Activated naive CD4-positive, alpha-beta T cell treated with anti-CD3 and anti-CD28 coated beads, Interleukin-2, amount 50 U/mL, for 24 hours (primary cell): Measurements from ENCODE around the gene GPC6.

Experiments used
- H3K27ac Mint-ChIP-seq: one replicate; pipeline ENCODE4 v1.8.0; 2021; ENCODE audit warnings: mild to moderate bottlenecking, mixed read lengths
- H3K27me3 Mint-ChIP-seq: one replicate; pipeline ENCODE4 v1.8.0; 2021; ENCODE audit warnings: mixed read lengths
- H3K36me3 Mint-ChIP-seq: one replicate; pipeline ENCODE4 v1.8.0; 2021; ENCODE audit warnings: mixed read lengths
- H3K4me1 Mint-ChIP-seq: one replicate; pipeline ENCODE4 v1.8.0; 2021; ENCODE audit warnings: mixed read lengths
- H3K4me3 Mint-ChIP-seq: one replicate; pipeline ENCODE4 v1.8.0; 2021; ENCODE audit warnings: mild to moderate bottlenecking, mixed read lengths
- H3K9me3 Mint-ChIP-seq: one replicate; pipeline ENCODE4 v1.8.0; 2021; ENCODE audit warnings: mixed read lengths

The GPC6 gene

GRCh38 chr13:94163535-94163934 lies 936.9 kb downstream of the GPC6 start:
- Mint-ChIP-seq H3K4me3 (no peak overlapping the region), H3K27me3 (peaks cover 3% of the 10 kb centered on the region)

GRCh38 chr13:94168783-94169453 lies 942.3 kb downstream of the GPC6 start:
- Mint-ChIP-seq H3K9me3 (no peaks in the 10 kb centered on the region), H3K27ac (no peak overlapping the region), H3K36me3 (no peaks in the 10 kb centered on the region), H3K4me1 (no peaks in the 10 kb centered on the region), H3K4me3 (no peak overlapping the region), H3K27me3 (peaks cover 4% of the 10 kb centered on the region)

More at GRCh38 chr13:94163535-94163934, 936.9 kb downstream of the GPC6 start:
- Mint-ChIP-seq H3K36me3 (no peaks in the 10 kb centered on the region), H3K4me1 (no peaks in the 10 kb centered on the region), H3K27ac (no peak overlapping the region), H3K9me3 (no peaks in the 10 kb centered on the region)

DNA sequence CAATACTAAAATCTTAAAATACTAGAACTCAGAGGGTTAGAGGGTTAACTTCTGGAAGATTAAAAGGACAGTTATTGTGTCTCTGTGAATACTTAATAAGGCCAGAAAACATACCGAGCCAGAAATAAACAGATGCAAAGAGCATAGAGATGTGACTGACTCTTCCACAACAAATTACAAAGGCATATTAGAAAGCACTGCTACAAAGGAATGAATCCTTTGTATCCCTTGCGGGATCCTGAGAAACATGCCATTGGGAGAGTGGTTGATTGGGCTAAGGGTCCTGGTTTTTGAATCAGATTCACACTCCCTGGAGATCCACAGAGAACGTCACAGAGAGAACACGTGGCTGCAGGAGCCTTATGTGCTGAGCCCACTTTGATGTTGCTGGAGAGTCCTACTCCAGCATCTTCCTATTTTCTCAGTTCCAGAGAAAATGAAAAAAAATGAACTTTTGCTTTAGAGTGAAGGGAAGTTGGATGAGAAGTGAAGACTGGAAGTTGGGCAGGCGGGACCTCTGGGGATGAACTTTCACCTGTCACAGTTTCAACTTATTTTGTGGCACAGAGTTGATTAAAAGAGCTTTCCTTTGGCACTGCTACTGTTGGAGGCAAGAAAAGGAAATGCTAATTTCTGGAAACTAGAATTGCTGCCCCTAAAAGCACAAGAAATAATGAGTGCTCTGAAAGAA lies 943.0 kb downstream of the GPC6 start:
- Mint-ChIP-seq H3K27me3 (peaks cover 1% of the 10 kb centered on the region), H3K4me1 (no peaks in the 10 kb centered on the region), H3K27ac (no peak overlapping the region), H3K9me3 (no peaks in the 10 kb centered on the region), H3K36me3 (no peaks in the 10 kb centered on the region), H3K4me3 (no peak overlapping the region)

DNA sequence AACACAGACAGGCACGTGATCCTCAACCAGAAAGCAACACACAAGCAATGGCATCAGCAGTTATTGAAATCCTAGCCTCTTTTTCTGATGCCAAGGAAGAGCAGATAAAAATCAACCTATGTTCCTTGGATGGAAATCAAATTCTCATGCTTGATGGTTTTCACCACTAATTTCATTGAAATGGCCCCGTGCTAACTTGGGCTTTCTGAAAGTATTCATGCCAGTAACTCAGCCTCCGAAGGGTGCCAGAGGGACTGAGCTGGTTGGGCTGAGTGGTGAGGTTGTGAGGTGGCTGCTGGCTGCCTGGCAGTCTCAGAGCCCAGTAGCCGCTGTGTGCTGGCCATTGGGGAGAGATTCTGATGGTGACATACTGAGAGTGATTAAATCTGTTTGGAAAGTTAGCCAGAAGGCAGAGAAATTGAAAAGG lies 943.6 kb downstream of the GPC6 start:
- Mint-ChIP-seq H3K27ac (no peak overlapping the region), H3K36me3 (no peaks in the 10 kb centered on the region), H3K27me3 (peaks cover 1% of the 10 kb centered on the region), H3K4me1 (no peaks in the 10 kb centered on the region), H3K9me3 (no peaks in the 10 kb centered on the region), H3K4me3 (no peak overlapping the region)

DNA sequence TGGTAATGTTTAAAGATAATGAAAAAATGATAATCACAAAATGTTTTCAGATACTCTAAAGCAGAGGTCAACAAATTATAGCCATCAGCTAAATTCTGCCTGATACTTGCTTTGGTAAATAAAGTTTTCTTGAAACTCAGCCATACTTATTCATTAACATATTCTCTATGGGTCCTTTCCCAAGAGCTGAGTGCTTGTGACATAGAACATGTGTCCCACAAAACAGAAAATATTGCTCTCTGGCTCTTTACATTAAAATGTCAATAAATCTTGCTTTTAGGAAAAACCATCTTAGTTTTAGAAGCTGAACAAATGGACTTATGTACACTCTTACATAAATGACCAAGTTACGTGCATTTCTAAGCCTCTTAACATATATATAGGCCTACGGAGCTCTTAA lies 945.8 kb downstream of the GPC6 start:
- H3K27ac Mint-ChIP-seq: no peak overlapping the region
- H3K4me1 Mint-ChIP-seq: peaks cover 3% of the 10 kb centered on the region
- peaks cover 1% of the 10 kb centered on the region for H3K27me3 Mint-ChIP-seq

DNA sequence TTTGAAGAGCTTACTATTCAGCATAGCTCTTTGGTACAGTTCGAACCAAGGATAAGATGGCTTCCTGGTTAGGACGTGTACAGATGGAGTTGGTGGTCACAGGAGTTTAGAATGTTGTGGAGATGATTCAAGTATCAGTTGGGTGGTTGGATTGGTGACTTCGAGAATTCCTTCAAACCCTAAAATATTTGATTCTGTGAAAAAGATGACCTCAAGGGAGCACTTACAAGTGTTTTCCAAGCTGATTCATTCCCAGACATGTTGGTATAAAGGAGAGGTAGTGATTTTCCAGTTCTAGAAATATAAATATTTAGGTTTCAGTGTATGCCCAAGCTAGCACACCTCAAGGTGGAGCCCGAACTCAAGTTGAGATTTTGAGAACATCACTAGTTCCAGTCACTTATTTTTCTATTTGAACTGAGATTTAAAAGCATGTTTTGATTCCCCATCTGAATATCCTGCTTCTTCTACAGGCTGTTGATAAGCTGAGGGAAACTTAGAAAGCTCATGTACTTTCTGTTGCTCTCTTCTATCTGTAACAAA lies 946.8 kb downstream of the GPC6 start:
- H3K9me3 Mint-ChIP-seq: no peaks in the 10 kb centered on the region
- H3K27me3 Mint-ChIP-seq: peaks cover 1% of the 10 kb centered on the region
- no peaks in the 10 kb centered on the region for H3K36me3 Mint-ChIP-seq
- H3K27ac Mint-ChIP-seq: no peak overlapping the region
- no peak overlapping the region for H3K4me3 Mint-ChIP-seq
- peaks cover 8% of the 10 kb centered on the region for H3K4me1 Mint-ChIP-seq

More for the DNA sequence above, 945.8 kb downstream of the GPC6 start:
- no peaks in the 10 kb centered on the region for H3K36me3 Mint-ChIP-seq
- no peak overlapping the region for H3K4me3 Mint-ChIP-seq
- H3K9me3 Mint-ChIP-seq: no peaks in the 10 kb centered on the region

DNA sequence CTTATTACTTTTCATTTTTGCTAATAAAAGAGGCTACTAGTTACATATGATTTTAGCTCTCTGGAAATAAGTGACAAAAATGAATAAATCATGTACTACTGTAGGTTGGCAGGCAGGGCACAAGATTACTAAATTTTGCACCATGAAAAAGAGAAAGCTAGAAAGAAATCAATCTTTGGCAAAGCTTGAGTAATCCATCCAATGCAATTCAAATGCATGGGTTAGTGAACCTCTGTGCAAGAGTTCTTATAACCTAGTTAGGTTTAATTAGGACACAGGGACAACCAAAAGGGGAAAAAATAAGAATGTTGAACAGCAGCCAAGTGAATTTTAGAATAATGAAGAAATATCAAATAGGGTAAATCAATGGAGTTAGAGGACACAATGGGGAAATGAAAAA lies 947.4 kb downstream of the GPC6 start:
- no peaks in the 10 kb centered on the region for H3K9me3 Mint-ChIP-seq
- peaks cover 1% of the 10 kb centered on the region for H3K27me3 Mint-ChIP-seq
- H3K27ac Mint-ChIP-seq: no peak overlapping the region
- no peak overlapping the region for H3K4me3 Mint-ChIP-seq
- H3K36me3 Mint-ChIP-seq: no peaks in the 10 kb centered on the region
- peaks cover 15% of the 10 kb centered on the region for H3K4me1 Mint-ChIP-seq

GRCh38 chr13:94175076-94175475 lies 948.5 kb downstream of the GPC6 start:
- no peaks in the 10 kb centered on the region for H3K27me3 Mint-ChIP-seq
- peaks cover 17% of the 10 kb centered on the region for H3K4me1 Mint-ChIP-seq
- no peak overlapping the region for H3K4me3 Mint-ChIP-seq
- H3K27ac Mint-ChIP-seq: no peak overlapping the region
- H3K36me3 Mint-ChIP-seq: no peaks in the 10 kb centered on the region
- no peaks in the 10 kb centered on the region for H3K9me3 Mint-ChIP-seq

DNA sequence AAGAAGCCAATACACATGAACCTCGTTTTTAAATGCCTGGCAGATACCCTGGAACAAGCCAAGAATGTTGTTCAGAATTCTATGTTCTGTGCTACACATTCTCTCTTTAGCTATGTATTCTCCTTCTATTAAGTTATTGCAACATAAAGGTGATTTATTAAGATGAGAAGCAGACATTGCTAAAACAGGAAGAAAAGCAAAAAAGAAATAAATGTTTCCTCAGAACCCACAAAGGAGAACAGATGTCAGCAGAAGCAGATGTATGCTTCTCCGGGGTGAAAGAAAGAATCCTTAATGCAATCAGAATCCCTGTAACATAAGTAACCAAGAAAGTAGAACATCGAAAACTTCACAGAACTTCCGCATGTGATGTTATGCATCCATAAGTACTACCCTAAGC lies 950.0 kb downstream of the GPC6 start:
- no peaks in the 10 kb centered on the region for H3K36me3 Mint-ChIP-seq
- H3K27me3 Mint-ChIP-seq: no peaks in the 10 kb centered on the region

GRCh38 chr13:94177041-94177440 lies 950.4 kb downstream of the GPC6 start:
- Mint-ChIP-seq H3K4me1 (peaks cover 17% of the 10 kb centered on the region), H3K36me3 (no peaks in the 10 kb centered on the region), H3K9me3 (no peaks in the 10 kb centered on the region), H3K27me3 (no peaks in the 10 kb centered on the region), H3K4me3 (no peak overlapping the region), H3K27ac (no peak overlapping the region)

More for the DNA sequence above, 950.0 kb downstream of the GPC6 start:
- Mint-ChIP-seq H3K4me1 (peaks cover 17% of the 10 kb centered on the region), H3K9me3 (no peaks in the 10 kb centered on the region), H3K4me3 (no peak overlapping the region), H3K27ac (no peak overlapping the region)

DNA sequence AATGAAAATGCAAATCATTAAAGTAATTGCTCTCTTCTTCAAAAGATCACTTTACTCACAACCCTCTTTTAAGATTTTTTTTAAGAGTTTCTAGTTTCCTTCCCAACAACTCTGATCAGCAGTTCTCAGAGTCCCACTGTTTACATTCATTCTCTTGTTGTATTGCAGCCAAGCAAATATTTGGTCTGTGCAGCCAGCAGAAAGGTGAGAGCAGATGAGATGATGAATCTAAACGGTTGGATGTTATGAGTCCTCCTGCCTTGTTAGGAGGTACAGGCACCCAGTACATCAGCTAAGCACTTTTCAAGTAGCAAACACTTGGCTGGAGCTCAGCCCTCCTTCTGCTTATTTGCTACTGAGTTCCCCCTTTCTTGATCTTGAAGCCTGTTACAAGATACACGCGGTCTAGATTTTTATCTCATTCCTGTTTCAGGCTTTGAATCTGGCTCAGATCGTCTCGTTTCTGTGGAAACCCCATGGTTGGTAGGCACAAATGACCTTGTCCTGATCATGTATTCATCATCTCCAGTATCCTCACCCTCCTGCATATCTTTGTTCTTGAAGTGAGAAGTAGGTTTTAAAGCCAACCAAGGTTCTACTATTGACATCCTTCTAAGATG lies 952.1 kb downstream of the GPC6 start:
- H3K27ac Mint-ChIP-seq: no peak overlapping the region
- H3K27me3 Mint-ChIP-seq: no peaks in the 10 kb centered on the region
- H3K4me3 Mint-ChIP-seq: no peak overlapping the region
- H3K36me3 Mint-ChIP-seq: no peaks in the 10 kb centered on the region
- H3K9me3 Mint-ChIP-seq: no peaks in the 10 kb centered on the region
- H3K4me1 Mint-ChIP-seq: peaks cover 17% of the 10 kb centered on the region

DNA sequence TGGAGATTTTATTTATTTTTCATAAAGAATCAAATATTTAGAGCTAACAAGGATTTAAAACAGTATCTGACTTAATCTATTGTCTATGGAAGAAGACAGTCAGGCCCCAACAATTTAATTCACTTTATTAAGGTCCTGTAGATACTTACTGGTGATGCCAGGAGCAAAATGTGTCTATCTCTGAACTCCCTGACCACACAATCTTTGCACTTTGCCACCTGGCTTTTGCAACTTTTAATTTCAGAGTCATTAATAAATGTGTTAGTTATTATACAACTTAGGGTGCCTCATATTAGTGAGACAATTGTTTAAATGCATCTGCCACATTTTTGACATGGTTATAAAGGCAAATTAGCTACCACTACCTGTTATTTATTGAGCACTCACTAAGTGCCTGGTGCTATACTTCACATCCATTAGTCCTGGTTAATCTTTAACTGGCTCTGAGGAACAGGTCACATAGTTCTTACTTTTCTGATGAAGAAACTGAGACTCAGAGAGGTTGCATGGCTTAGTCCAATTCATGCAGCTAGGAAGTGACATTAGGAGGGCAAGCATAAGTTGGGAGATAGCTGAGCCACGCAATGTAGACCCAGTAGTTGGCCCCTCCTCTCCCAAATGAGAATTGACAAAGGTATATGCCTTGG lies 955.0 kb downstream of the GPC6 start:
- H3K36me3 Mint-ChIP-seq: no peaks in the 10 kb centered on the region
- H3K4me3 Mint-ChIP-seq: no peak overlapping the region
- H3K27ac Mint-ChIP-seq: no peak overlapping the region
- H3K9me3 Mint-ChIP-seq: no peaks in the 10 kb centered on the region
- H3K27me3 Mint-ChIP-seq: no peaks in the 10 kb centered on the region
- H3K4me1 Mint-ChIP-seq: peaks cover 17% of the 10 kb centered on the region

- Mint-ChIP-seq H3K9me3 (no peaks in the 10 kb centered on the region), H3K27me3 (no peaks in the 10 kb centered on the region), H3K4me3 (no peak overlapping the region), H3K36me3 (no peaks in the 10 kb centered on the region), H3K4me1 (peaks cover 14% of the 10 kb centered on the region), H3K27ac (no peak overlapping the region)
Observed at GRCh38 chr13:94182185-94182761, 955.7 kb downstream of the GPC6 start.

DNA sequence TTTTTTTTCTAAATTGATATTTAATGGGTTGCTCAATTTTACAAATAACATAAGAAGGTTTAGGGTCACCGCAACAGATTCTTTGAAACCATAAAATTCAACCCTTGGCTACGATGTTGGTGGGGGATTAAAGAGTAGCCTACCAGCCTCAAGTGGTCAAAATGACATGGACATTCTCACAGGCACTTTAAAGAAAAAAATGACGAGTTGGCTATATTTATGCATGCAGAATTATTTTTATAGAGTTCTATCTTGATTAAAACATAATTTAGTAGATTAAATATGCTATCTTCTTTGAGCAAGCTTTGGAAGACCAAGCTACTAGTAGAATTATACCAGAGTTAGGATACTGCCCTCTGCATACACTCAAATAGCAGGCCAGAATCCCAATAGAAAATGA lies 959.9 kb downstream of the GPC6 start:
- Mint-ChIP-seq H3K27me3 (no peaks in the 10 kb centered on the region), H3K9me3 (no peaks in the 10 kb centered on the region), H3K36me3 (no peaks in the 10 kb centered on the region), H3K4me1 (no peaks in the 10 kb centered on the region), H3K27ac (no peak overlapping the region), H3K4me3 (no peak overlapping the region)

DNA sequence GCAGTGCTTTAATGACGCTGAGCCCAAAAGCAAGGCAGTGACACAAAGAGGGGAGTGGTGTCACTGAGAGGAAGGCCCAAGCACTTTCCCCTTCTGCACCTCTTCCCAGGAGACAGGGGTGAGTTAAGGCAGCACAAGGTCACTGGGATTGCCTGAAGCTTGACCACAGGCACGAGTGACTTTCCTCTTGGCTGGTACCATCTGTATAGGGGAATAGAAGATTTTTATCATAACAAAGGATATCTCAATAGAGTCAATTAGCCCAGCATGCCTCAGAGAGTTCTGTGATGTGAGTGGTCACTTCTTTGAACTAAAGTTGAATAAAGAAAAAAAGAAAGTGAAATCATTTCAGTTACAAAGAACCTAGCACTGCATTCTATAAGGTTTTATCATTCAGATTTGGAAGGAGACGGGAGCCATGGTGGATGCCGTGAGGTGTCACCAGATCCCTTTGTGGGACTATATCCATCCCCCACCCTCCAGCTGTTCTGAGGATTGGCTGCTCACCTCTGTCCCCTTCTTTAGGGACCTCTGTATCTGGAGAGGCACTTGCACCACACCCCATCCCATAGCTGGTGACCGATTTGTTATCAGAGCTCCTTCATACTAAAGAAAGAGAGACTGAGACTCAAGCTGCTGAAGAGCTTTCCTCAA lies 961.7 kb downstream of the GPC6 start:
- Mint-ChIP-seq H3K27me3 (no peaks in the 10 kb centered on the region), H3K36me3 (no peaks in the 10 kb centered on the region), H3K4me1 (no peaks in the 10 kb centered on the region), H3K9me3 (no peaks in the 10 kb centered on the region), H3K27ac (no peak overlapping the region), H3K4me3 (no peak overlapping the region)
